HCT116 (cell line): Measurements from ENCODE around the gene ATP8A2.

Experiments
- ELF1 ChIP-seq: IDR thresholded peaks from 2 replicates; pipeline ENCODE4 v1.6.1; 2012; ENCODE audit warnings: low read depth, borderline replicate concordance
- POLR2A ChIP-seq: IDR thresholded peaks from 2 replicates; pipeline ENCODE4 v1.7.0; 2011; ENCODE audit warnings: borderline replicate concordance; ENCODE audit not compliant: insufficient read depth, insufficient read length; ENCODE audit errors: extremely low read depth
- RAD21 ChIP-seq: IDR thresholded peaks from 2 replicates; pipeline ENCODE4 v1.6.1; 2012; ENCODE audit warnings: low read depth, mild to moderate bottlenecking
- TCF7L2 ChIP-seq: IDR thresholded peaks from 2 replicates; pipeline ENCODE4 v1.7.0; 2011; ENCODE audit warnings: borderline replicate concordance, inconsistent platforms; ENCODE audit not compliant: insufficient read depth, insufficient read length; ENCODE audit errors: extremely low read depth
- ZBTB33 ChIP-seq: IDR thresholded peaks from 2 replicates; pipeline ENCODE4 v1.6.1; 2011; ENCODE audit warnings: mild to moderate bottlenecking, low read length, moderate library complexity; ENCODE audit not compliant: insufficient replicate concordance; ENCODE audit errors: extremely low read depth
- ZFX ChIP-seq: fragments of 450-650 bp; IDR thresholded peaks from 2 replicates; pipeline ENCODE4 v1.6.1; 2017
- TF ChIP-seq, protein P1 (sequence below), 3 experiments: fragments of 200-600 bp in 1 of 3; sonication (generic) in 1 of 3; IDR thresholded peaks in 2 of 3; conservative IDR thresholded peaks in 1 of 3; 2 replicates each; pipeline ENCODE4 v1.5.1; 2012 to 2017; ENCODE audit warnings: low read depth in 2 of 3, low read length in 2 of 3, antibody characterized with exemption in 1 of 3, borderline replicate concordance in 1 of 3, control low read depth in 1 of 3, mild to moderate bottlenecking in 1 of 3, mixed read lengths in 1 of 3, mixed run types in 1 of 3, moderate library complexity in 1 of 3; ENCODE audit not compliant: insufficient read depth in 1 of 3
- TF ChIP-seq, protein P2 (sequence below): IDR thresholded peaks from 2 replicates; pipeline ENCODE4 v1.6.1; 2012

GRCh38 chr13:25881136-25881926 lies 509.6 kb downstream of the ATP8A2 start:
- TF ChIP-seq, protein P1, sequence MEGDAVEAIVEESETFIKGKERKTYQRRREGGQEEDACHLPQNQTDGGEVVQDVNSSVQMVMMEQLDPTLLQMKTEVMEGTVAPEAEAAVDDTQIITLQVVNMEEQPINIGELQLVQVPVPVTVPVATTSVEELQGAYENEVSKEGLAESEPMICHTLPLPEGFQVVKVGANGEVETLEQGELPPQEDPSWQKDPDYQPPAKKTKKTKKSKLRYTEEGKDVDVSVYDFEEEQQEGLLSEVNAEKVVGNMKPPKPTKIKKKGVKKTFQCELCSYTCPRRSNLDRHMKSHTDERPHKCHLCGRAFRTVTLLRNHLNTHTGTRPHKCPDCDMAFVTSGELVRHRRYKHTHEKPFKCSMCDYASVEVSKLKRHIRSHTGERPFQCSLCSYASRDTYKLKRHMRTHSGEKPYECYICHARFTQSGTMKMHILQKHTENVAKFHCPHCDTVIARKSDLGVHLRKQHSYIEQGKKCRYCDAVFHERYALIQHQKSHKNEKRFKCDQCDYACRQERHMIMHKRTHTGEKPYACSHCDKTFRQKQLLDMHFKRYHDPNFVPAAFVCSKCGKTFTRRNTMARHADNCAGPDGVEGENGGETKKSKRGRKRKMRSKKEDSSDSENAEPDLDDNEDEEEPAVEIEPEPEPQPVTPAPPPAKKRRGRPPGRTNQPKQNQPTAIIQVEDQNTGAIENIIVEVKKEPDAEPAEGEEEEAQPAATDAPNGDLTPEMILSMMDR (IDR thresholded peaks at IDR 0.05 in 2 of 3, conservative IDR thresholded peaks at IDR 0.05 in 1 of 3; ENCODE audit: borderline replicate concordance in 1 of 3, insufficient read depth in 1 of 3, low read depth in 2 of 3, low read length in 2 of 3): no peak
- TF ChIP-seq TCF7L2 (no peak), ELF1 (no peak), ZBTB33 (no peak), ZFX (no peak), POLR2A (no peak), RAD21 (no peak)
- TF ChIP-seq, protein P2, sequence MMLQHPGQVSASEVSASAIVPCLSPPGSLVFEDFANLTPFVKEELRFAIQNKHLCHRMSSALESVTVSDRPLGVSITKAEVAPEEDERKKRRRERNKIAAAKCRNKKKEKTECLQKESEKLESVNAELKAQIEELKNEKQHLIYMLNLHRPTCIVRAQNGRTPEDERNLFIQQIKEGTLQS: no peak
